ENCODE results near the gene PSMD12.

PSMD12 gene

DNA sequence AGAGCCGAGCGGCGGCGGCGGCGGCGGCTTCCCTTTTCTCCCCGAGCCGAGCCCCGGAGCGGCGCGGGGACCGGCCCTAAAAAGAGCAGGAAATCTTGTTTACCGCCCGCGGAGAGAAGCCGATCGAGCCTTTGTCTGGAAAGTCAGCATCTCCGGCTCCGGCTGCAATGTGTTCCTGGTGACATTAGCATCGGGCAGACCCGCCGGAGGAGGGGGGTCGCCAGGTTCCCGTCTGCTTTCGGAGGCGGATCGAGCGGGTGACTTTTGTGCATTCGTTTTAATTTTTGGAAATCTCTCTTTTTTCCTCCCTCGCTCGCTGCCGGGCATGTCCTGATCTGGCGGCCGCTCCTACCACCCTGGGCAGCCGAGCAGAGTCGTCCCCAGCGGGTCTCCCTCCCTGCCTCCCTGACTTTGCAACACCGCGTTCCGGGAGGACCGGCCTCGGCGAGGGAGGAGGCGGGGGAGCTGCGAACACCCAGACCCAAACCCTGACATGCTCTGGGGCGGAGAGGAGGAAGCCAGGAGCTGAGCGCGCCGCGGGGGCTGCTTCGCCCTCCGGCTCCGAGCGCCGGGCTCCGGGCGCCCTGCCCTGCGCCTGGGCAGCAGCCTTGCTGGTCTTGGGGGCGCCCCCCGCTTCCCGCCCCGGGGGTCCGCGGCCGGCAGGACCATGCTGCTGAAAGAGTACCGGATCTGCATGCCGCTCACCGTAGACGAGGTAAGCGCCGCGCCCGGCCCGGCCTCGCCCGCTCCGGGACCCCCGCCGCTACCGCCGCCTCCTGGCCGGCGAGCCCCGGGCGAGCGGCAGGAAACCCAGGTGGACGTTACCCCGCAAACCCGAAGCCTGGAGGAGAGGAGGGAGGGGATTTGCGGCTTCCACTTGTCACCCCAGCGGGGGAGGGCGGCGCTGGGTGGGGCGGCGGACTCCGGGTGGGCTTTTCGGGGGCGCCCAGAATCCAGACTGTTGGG is 11.4 kb upstream of the PSMD12 start:
- Histone ChIP-seq H3K9me3 (ENCODE audit: control extremely low read depth in 1 of 5, control insufficient read depth in 4 of 5, insufficient read depth in 2 of 5, low read depth in 1 of 5, low read length in 4 of 5) (peaks cover 0 to 3% (median 0%) of the 10 kb centered on the region in 5 experiments), H3K4me3 (ENCODE audit: control insufficient read depth in 1 of 7, extremely low read depth in 1 of 7, insufficient read depth in 4 of 7, low read depth in 2 of 7, low read length in 6 of 7) (peak overlapping the region; percentile 84 to 94 (median 88)), H3K36me3 (ENCODE audit: control insufficient read depth in 4 of 4, insufficient read depth in 4 of 4, low read length in 3 of 4) (no peaks in the 10 kb centered on the region), H3K27ac (ENCODE audit: insufficient read depth in 1 of 2, low read depth in 1 of 2, low read length in 2 of 2, poor library complexity in 1 of 2, severe bottlenecking in 2 of 2) (peak overlapping the region in 1 of 2 experiments; percentile 54), H3K4me1 (ENCODE audit: control extremely low read depth in 1 of 4, control insufficient read depth in 4 of 4, insufficient read depth in 4 of 4, low read length in 3 of 4) (peaks cover 13 to 40% (median 39%) of the 10 kb centered on the region in 4 experiments), H3K27me3 (replicated peaks in 2 of 5; ENCODE audit: control insufficient read depth in 4 of 5, insufficient read depth in 5 of 5, low read length in 4 of 5) (no peaks in the 10 kb centered on the region)
- WGBS (ENCODE audit: insufficient coverage) = under 1% methylated on average over 72 of the region's 100 CpGs
- POLR2A ChIA-PET = interaction anchor here (1.6 kb wide), 1 partner anchor 12 kb away, joined by 3 read pairs; no protein-coding TSS in a partner anchor
- CTCF ChIA-PET = interaction anchor here (0.5 to 9.1 kb wide), 17 partner anchors 9 to 337 kb away, joined by 3 to 114 read pairs (median 3); no protein-coding TSS in a partner anchor
- peak in 2 of 3 donors; percentile 52 to 67 for DNase-seq

GRCh38 chr17:67376737-67377487 is 10.5 kb upstream of the PSMD12 start, which contains the start of gene PITPNC1:
Gene PITPNC1 (plus strand): TSS chr17:67377281.
- DNase-seq = peak; percentile 82 to 90 (median 85)
- peak within 1 kb of the TSS; percentile 15 to 54 for H3K27ac ChIP-seq (ENCODE audit: insufficient read depth in 1 of 2, low read depth in 1 of 2, low read length in 2 of 2, poor library complexity in 1 of 2, severe bottlenecking in 2 of 2)
- POLR2A ChIA-PET = interaction anchor here (0.5 to 1.6 kb wide), 2 partner anchors 11 to 479 kb away, joined by 3 read pairs; no protein-coding TSS in a partner anchor
- H3K27me3 ChIP-seq (replicated peaks in 2 of 5; ENCODE audit: control insufficient read depth in 4 of 5, insufficient read depth in 5 of 5, low read length in 4 of 5) = no peaks in the 10 kb centered on the region
- H3K36me3 ChIP-seq (ENCODE audit: control insufficient read depth in 4 of 4, insufficient read depth in 4 of 4, low read length in 3 of 4) = no peaks in the 10 kb centered on the region
- peak within 1 kb of the TSS; percentile 84 to 94 (median 88) for H3K4me3 ChIP-seq (ENCODE audit: control insufficient read depth in 1 of 7, extremely low read depth in 1 of 7, insufficient read depth in 4 of 7, low read depth in 2 of 7, low read length in 6 of 7)
- peaks cover 13 to 40% (median 39%) of the 10 kb centered on the region in 4 experiments for H3K4me1 ChIP-seq (ENCODE audit: control extremely low read depth in 1 of 4, control insufficient read depth in 4 of 4, insufficient read depth in 4 of 4, low read length in 3 of 4)
- CTCF ChIA-PET = interaction anchor here (0.5 to 9.1 kb wide), 12 partner anchors 8 to 325 kb away, joined by 3 to 114 read pairs (median 4); no protein-coding TSS in a partner anchor
- WGBS (ENCODE audit: insufficient coverage) = 0% methylated on average over 55 of the region's 56 CpGs
- peaks cover 0 to 3% (median 0%) of the 10 kb centered on the region in 5 experiments for H3K9me3 ChIP-seq (ENCODE audit: control extremely low read depth in 1 of 5, control insufficient read depth in 4 of 5, insufficient read depth in 2 of 5, low read depth in 1 of 5, low read length in 4 of 5)

- 28% methylated on average over 4 of the region's 6 CpGs for WGBS (ENCODE audit: insufficient coverage)
- Histone ChIP-seq H3K36me3 (ENCODE audit: control insufficient read depth in 4 of 4, insufficient read depth in 4 of 4, low read length in 3 of 4) (no peaks in the 10 kb centered on the region), H3K4me1 (ENCODE audit: control extremely low read depth in 1 of 4, control insufficient read depth in 4 of 4, insufficient read depth in 4 of 4, low read length in 3 of 4) (peaks cover 13 to 40% (median 39%) of the 10 kb centered on the region in 4 experiments), H3K4me3 (ENCODE audit: control insufficient read depth in 1 of 7, extremely low read depth in 1 of 7, insufficient read depth in 4 of 7, low read depth in 2 of 7, low read length in 6 of 7) (peak overlapping the region in 6 of 7 experiments; percentile 86 to 94 (median 88)), H3K9me3 (ENCODE audit: control extremely low read depth in 1 of 5, control insufficient read depth in 4 of 5, insufficient read depth in 2 of 5, low read depth in 1 of 5, low read length in 4 of 5) (peaks cover 0 to 3% (median 0%) of the 10 kb centered on the region in 5 experiments), H3K27me3 (replicated peaks in 2 of 5; ENCODE audit: control insufficient read depth in 4 of 5, insufficient read depth in 5 of 5, low read length in 4 of 5) (no peaks in the 10 kb centered on the region), H3K27ac (ENCODE audit: insufficient read depth in 1 of 2, low read depth in 1 of 2, low read length in 2 of 2, poor library complexity in 1 of 2, severe bottlenecking in 2 of 2) (no peak overlapping the region)
- ChIA-PET CTCF (interaction anchor here (0.9 to 9.1 kb wide), 7 partner anchors 11 to 310 kb away, joined by 3 to 114 read pairs (median 4); no protein-coding TSS in a partner anchor), POLR2A (no interaction called here)
- no peak for DNase-seq
Observed at GRCh38 chr17:67376415-67376736, 10.0 kb upstream of the PSMD12 start.

DNA sequence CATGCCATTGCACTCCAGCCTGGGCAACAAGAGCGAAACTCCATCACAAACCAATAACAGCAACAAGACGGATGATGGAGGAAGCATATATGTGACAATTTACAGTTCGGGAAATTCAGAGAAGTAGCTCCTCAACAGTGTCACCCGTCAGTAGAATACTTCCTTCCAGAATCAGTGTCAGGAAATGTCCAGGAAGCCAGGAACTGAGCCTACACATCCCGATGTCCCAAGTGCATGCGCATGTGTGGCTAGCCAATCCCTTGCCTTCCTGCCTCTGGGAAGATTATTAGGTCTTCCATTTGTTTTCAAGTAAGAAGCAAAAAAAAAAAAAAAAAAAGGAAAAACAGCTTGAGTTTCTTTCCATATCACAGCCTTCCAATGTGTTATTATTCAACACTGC is 9.3 kb upstream of the PSMD12 start:
- POLR2A ChIA-PET = no interaction called here
- Histone ChIP-seq H3K36me3 (ENCODE audit: control insufficient read depth in 4 of 4, insufficient read depth in 4 of 4, low read length in 3 of 4) (no peaks in the 10 kb centered on the region), H3K27me3 (replicated peaks in 2 of 5; ENCODE audit: control insufficient read depth in 4 of 5, insufficient read depth in 5 of 5, low read length in 4 of 5) (no peaks in the 10 kb centered on the region), H3K9me3 (ENCODE audit: control extremely low read depth in 1 of 5, control insufficient read depth in 4 of 5, insufficient read depth in 2 of 5, low read depth in 1 of 5, low read length in 4 of 5) (peaks cover 0 to 3% (median 0%) of the 10 kb centered on the region in 5 experiments), H3K4me3 (ENCODE audit: control insufficient read depth in 1 of 7, extremely low read depth in 1 of 7, insufficient read depth in 4 of 7, low read depth in 2 of 7, low read length in 6 of 7) (peak overlapping the region in 1 of 7 experiments; percentile 94), H3K4me1 (ENCODE audit: control extremely low read depth in 1 of 4, control insufficient read depth in 4 of 4, insufficient read depth in 4 of 4, low read length in 3 of 4) (peaks cover 13 to 40% (median 39%) of the 10 kb centered on the region in 4 experiments), H3K27ac (ENCODE audit: insufficient read depth in 1 of 2, low read depth in 1 of 2, low read length in 2 of 2, poor library complexity in 1 of 2, severe bottlenecking in 2 of 2) (no peak overlapping the region)
- CTCF ChIA-PET = interaction anchor here (0.8 to 9.1 kb wide), 17 partner anchors 9 to 311 kb away, joined by 3 to 114 read pairs (median 3); partner anchors contain the start of gene PSMD12
- 69% methylated on average over 4 of the region's 6 CpGs for WGBS (ENCODE audit: insufficient coverage)
- no peak for DNase-seq

- Histone ChIP-seq H3K9me3 (ENCODE audit: control extremely low read depth in 1 of 5, control insufficient read depth in 4 of 5, insufficient read depth in 2 of 5, low read depth in 1 of 5, low read length in 4 of 5) (peaks cover 0 to 3% (median 0%) of the 10 kb centered on the region in 5 experiments), H3K4me1 (ENCODE audit: control extremely low read depth in 1 of 4, control insufficient read depth in 4 of 4, insufficient read depth in 4 of 4, low read length in 3 of 4) (peaks cover 13 to 41% (median 39%) of the 10 kb centered on the region in 4 experiments), H3K36me3 (ENCODE audit: control insufficient read depth in 4 of 4, insufficient read depth in 4 of 4, low read length in 3 of 4) (no peaks in the 10 kb centered on the region), H3K4me3 (ENCODE audit: control insufficient read depth in 1 of 7, extremely low read depth in 1 of 7, insufficient read depth in 4 of 7, low read depth in 2 of 7, low read length in 6 of 7) (peak overlapping the region in 1 of 7 experiments; percentile 38), H3K27me3 (replicated peaks in 2 of 5; ENCODE audit: control insufficient read depth in 4 of 5, insufficient read depth in 5 of 5, low read length in 4 of 5) (no peaks in the 10 kb centered on the region), H3K27ac (ENCODE audit: insufficient read depth in 1 of 2, low read depth in 1 of 2, low read length in 2 of 2, poor library complexity in 1 of 2, severe bottlenecking in 2 of 2) (no peak overlapping the region)
- ChIA-PET CTCF (interaction anchor here (0.5 to 9.1 kb wide), 19 partner anchors 8 to 315 kb away, joined by 3 to 114 read pairs (median 4); partner anchors contain the start of gene PSMD12), POLR2A (interaction anchor here (1.2 kb wide), 1 partner anchor 9 kb away, joined by 5 read pairs; no protein-coding TSS in a partner anchor)
- DNase-seq = no peak
- WGBS (ENCODE audit: insufficient coverage) = 100% methylated on average over 4 of the region's 5 CpGs
Observed at GRCh38 chr17:67375054-67375427, 8.7 kb upstream of the PSMD12 start.

DNA sequence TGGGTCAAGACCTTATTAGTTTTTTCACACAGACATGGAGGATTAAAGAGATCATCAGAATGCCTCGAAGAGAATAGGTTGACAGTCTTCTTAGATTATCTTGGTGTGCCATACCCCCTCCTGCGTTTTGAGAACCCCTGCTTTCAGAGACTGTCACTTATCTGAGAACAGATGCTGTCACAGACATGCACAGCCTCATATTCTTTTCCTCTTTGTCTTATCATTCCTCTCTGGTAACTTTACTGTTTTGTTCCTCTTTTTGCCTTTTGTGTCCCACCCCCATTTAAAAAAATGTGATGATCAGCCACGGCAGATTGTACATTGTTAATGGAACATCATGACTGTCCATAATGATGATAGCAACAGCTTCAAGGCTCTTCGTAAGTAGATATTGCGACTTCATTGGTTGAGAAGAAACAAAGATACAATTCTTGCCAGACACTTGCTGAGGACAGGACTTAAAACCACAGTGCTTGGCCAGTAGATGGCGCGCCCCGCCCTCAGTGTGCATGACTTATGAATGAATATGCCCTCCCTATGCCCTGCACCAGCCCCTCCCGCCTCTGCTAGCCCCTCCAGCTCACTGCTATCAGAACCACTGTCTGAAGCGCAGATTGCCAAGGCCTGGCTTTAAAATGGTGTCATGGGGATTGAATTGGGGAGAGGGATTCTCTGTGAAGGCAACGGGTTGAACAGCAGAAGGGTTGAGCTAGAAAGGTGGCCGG is 8.1 kb upstream of the PSMD12 start:
- Histone ChIP-seq H3K36me3 (ENCODE audit: control insufficient read depth in 4 of 4, insufficient read depth in 4 of 4, low read length in 3 of 4) (no peaks in the 10 kb centered on the region), H3K27me3 (replicated peaks in 2 of 5; ENCODE audit: control insufficient read depth in 4 of 5, insufficient read depth in 5 of 5, low read length in 4 of 5) (no peaks in the 10 kb centered on the region), H3K27ac (ENCODE audit: insufficient read depth in 1 of 2, low read depth in 1 of 2, low read length in 2 of 2, poor library complexity in 1 of 2, severe bottlenecking in 2 of 2) (peak overlapping the region in 1 of 2 experiments; percentile 62), H3K9me3 (ENCODE audit: control extremely low read depth in 1 of 5, control insufficient read depth in 4 of 5, insufficient read depth in 2 of 5, low read depth in 1 of 5, low read length in 4 of 5) (peaks cover 0 to 2% (median 0%) of the 10 kb centered on the region in 5 experiments), H3K4me3 (ENCODE audit: control insufficient read depth in 1 of 7, extremely low read depth in 1 of 7, insufficient read depth in 4 of 7, low read depth in 2 of 7, low read length in 6 of 7) (peak overlapping the region in 4 of 7 experiments; percentile 19 to 64 (median 33)), H3K4me1 (ENCODE audit: control extremely low read depth in 1 of 4, control insufficient read depth in 4 of 4, insufficient read depth in 4 of 4, low read length in 3 of 4) (peaks cover 13 to 46% (median 42%) of the 10 kb centered on the region in 4 experiments)
- WGBS (ENCODE audit: insufficient coverage) = 0% methylated on average over 8 of the region's 12 CpGs
- ChIA-PET CTCF (interaction anchor here (0.5 to 9.1 kb wide), 17 partner anchors 9 to 369 kb away, joined by 3 to 114 read pairs (median 4); no protein-coding TSS in a partner anchor), POLR2A (interaction anchor here (1.2 kb wide), 1 partner anchor 9 kb away, joined by 5 read pairs; no protein-coding TSS in a partner anchor)
- peak; percentile 93 to 96 (median 94) for DNase-seq

Measured in common myeloid progenitor, CD34-positive (primary cell).